Liver (tissue), 9 donors: ENCODE results near the gene ZP4. TPM values are rescaled to one million over a fixed set of nuclear protein-coding genes. Genes with fewer than 3 reads are reported as not detected.

Source experiments
- DNase-seq: peaks from one replicate; pipeline ENCODE4 v3.0.0-alpha.2; 2017; ENCODE audit warnings: low spot score
- H3K27ac ChIP-seq, 2 donors: one replicate each; pipeline ENCODE4 v1.7.0; 2013; ENCODE audit warnings: inconsistent platforms in 2 of 2, low read length in 2 of 2, control low read depth in 1 of 2, low read depth in 1 of 2, mild to moderate bottlenecking in 1 of 2
- H3K27me3 ChIP-seq, 4 donors: one replicate each; pipeline versions ENCODE4 v1.6.1 to v1.7.0; 2013; ENCODE audit warnings: low read length in 3 of 4, inconsistent platforms in 1 of 4, mild to moderate bottlenecking in 1 of 4, moderate library complexity in 1 of 4; ENCODE audit not compliant: control insufficient read depth in 4 of 4, insufficient read depth in 4 of 4
- H3K36me3 ChIP-seq, 4 donors: one replicate each; pipeline versions ENCODE4 v1.6.1 to v1.7.0; 2013; ENCODE audit warnings: low read length in 3 of 4, mild to moderate bottlenecking in 3 of 4, low read depth in 1 of 4, moderate library complexity in 1 of 4; ENCODE audit not compliant: control insufficient read depth in 4 of 4, insufficient read depth in 3 of 4
- H3K4me1 ChIP-seq, 4 donors: one replicate each; pipeline versions ENCODE4 v1.6.1 to v1.7.0; 2013; ENCODE audit warnings: low read length in 3 of 4, mild to moderate bottlenecking in 3 of 4, moderate library complexity in 1 of 4; ENCODE audit not compliant: control insufficient read depth in 4 of 4, insufficient read depth in 4 of 4
- H3K4me3 ChIP-seq, 3 donors: one replicate each; pipeline versions ENCODE4 v1.6.1 to v1.7.0; 2013; ENCODE audit warnings: low read length in 3 of 3, control low read depth in 1 of 3, low read depth in 1 of 3, mild to moderate bottlenecking in 1 of 3
- H3K9ac ChIP-seq, 2 donors: one replicate each; pipeline ENCODE4 v1.7.0; 2013; ENCODE audit warnings: low read length in 2 of 2, mild to moderate bottlenecking in 2 of 2, moderate library complexity in 2 of 2, control low read depth in 1 of 2, low read depth in 1 of 2
- H3K9me3 ChIP-seq, 4 donors: one replicate each; pipeline versions ENCODE4 v1.6.1 to v1.7.0; 2013; ENCODE audit warnings: low read length in 3 of 4; ENCODE audit not compliant: control insufficient read depth in 4 of 4
- EGR1 ChIP-seq, 2 donors: IDR thresholded peaks; 2 replicates each; pipeline ENCODE4 v1.6.1; 2016 to 2018; ENCODE audit warnings: antibody characterized with exemption in 2 of 2, low read depth in 2 of 2
- FOXA1 ChIP-seq: IDR thresholded peaks from 2 replicates; pipeline ENCODE4 v1.6.1; 2016; ENCODE audit warnings: antibody characterized with exemption
- FOXA2 ChIP-seq: IDR thresholded peaks from 2 replicates; pipeline ENCODE4 v1.6.1; 2016; ENCODE audit warnings: antibody characterized with exemption
- GABPA ChIP-seq, 2 donors: IDR thresholded peaks in 1 of 2; conservative IDR thresholded peaks in 1 of 2; 2 replicates each; pipeline ENCODE4 v1.6.1; 2016; ENCODE audit warnings: antibody characterized with exemption in 2 of 2, mild to moderate bottlenecking in 1 of 2, moderate library complexity in 1 of 2
- HNF4A ChIP-seq, 2 donors: conservative IDR thresholded peaks; 2 replicates each; pipeline ENCODE4 v1.6.1; 2016; ENCODE audit warnings: antibody characterized with exemption in 2 of 2, mild to moderate bottlenecking in 2 of 2
- HNF4G ChIP-seq: IDR thresholded peaks from 2 replicates; pipeline ENCODE4 v1.6.1; 2016; ENCODE audit warnings: antibody characterized with exemption
- JUND ChIP-seq, 2 donors: IDR thresholded peaks; 2 replicates each; pipeline ENCODE4 v1.6.1; 2016; ENCODE audit warnings: antibody characterized with exemption in 2 of 2
- NR2F2 ChIP-seq: IDR thresholded peaks from 2 replicates; pipeline ENCODE4 v1.6.1; 2016; ENCODE audit warnings: antibody characterized with exemption
- RAD21 ChIP-seq, 2 donors: IDR thresholded peaks; 2 replicates each; pipeline ENCODE4 v1.6.1; 2016; ENCODE audit warnings: antibody characterized with exemption in 2 of 2, mild to moderate bottlenecking in 2 of 2
- RXRA ChIP-seq, 2 donors: IDR thresholded peaks; 2 replicates each; pipeline ENCODE4 v1.6.1; 2017 to 2018; ENCODE audit warnings: antibody characterized with exemption in 2 of 2, mild to moderate bottlenecking in 1 of 2
- SP1 ChIP-seq: IDR thresholded peaks from 2 replicates; pipeline ENCODE4 v1.6.1; 2018; ENCODE audit warnings: antibody characterized with exemption, mild to moderate bottlenecking
- TAF1 ChIP-seq: conservative IDR thresholded peaks from 2 replicates; pipeline ENCODE4 v1.6.1; 2016; ENCODE audit warnings: antibody characterized with exemption, mild to moderate bottlenecking
- YY1 ChIP-seq: IDR thresholded peaks from 2 replicates; pipeline ENCODE4 v1.6.1; 2016; ENCODE audit warnings: antibody characterized with exemption, mild to moderate bottlenecking
- WGBS: extraction: QIAGEN DNeasy Blood & Tissue Kit; methylation state at CpG from one replicate; pipeline ENCODE4 v1.1.7; 2013; 5-methylcytosine and 5-hydroxymethylcytosine counted together
- polyA plus RNA-seq, 2 donors: library from polyadenylated mRNA; stranded (reverse) in 1 of 2; unstranded in 1 of 2; fragments of 200-250 nt in 1 of 2; fragments of >200 nt in 1 of 2; fragmentation: Nextera tagmentation in 1 of 2; extraction: Ambion mirVana in 1 of 2; gene quantifications; one replicate each; pipeline versions ENCODE4 v1.2.1 to v1.2.3, GENCODE V29; 2013 to 2015
- total RNA-seq, 2 donors: library from RNA; depleted of rRNA; stranded (reverse); fragments of >200 nt; gene quantifications; one replicate each; pipeline ENCODE4 v1.2.3, GENCODE V29; 2014
- TF ChIP-seq, protein P1 (sequence below): IDR thresholded peaks from 2 replicates; pipeline ENCODE4 v1.6.1; 2016; ENCODE audit warnings: antibody characterized with exemption, mild to moderate bottlenecking
- TF ChIP-seq, protein P2 (sequence below): IDR thresholded peaks from 2 replicates; pipeline ENCODE4 v1.6.1; 2016; ENCODE audit warnings: antibody characterized with exemption
- TF ChIP-seq, protein P3 (sequence below): IDR thresholded peaks from 2 replicates; pipeline ENCODE4 v1.6.1; 2016; ENCODE audit warnings: antibody characterized with exemption
- TF ChIP-seq, protein P4 (sequence below): IDR thresholded peaks from 2 replicates; pipeline ENCODE4 v1.6.1; 2016; ENCODE audit warnings: antibody characterized with exemption
- TF ChIP-seq, protein P5 (sequence below): fragments of 150-350 bp; IDR thresholded peaks from 2 replicates; pipeline ENCODE4 v1.5.1; 2017; ENCODE audit warnings: improper control_type of control experiment, low read depth, low read length; ENCODE audit not compliant: missing input control
- donor health status: healthy.
- donor health status: healthy.
- donor health status: healthy.
- donor health status: healthy.
- donor health status: healthy.

ZP4 gene
- total and polyA plus RNA-seq, 4 donors = not detected

DNA sequence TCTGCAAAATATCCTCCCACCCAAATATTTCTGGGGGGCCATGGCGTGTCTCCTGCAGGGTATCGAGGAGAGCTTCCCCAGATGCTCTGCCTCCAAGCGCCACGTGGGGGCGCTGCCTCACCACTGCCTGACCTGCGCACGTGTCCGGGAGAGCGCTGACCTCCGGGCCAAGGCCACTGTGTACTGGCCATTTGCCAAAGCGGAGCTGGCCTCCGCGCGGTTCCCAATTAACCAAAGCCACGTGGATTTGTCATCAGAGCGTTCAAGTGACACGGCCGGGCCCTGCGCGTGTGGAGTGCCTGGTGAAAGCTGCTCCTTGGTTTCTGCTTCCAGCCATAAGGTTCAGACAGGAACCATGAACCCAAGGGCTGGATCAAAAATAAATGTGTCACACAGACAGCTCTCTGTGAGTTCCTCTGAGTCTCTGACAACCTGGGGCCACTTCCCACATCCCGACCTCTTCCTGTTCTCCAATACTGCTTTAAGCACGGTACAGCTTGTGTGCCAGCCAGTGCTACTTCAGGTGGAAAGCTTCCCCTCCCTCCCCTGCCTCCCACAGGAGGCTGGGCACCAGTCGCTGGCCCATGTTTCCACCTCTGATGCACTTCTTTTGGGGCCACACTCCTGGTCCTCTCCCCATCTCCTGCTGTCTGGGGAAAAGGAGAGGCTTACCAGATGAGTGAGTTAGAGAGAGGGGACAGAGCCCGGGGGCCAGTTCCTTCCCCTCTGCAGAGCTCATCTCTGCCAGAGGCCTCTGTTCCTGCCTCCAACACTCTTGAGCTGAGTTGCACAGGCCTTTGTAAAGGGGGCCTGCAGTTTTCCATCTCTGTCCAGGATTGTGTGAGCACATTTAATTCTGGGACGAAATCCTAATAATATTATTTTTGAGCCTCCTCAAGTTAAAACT lies 26.1 kb downstream of the ZP4 start:
- Histone ChIP-seq H3K4me3 (peak overlapping the region in 2 of 3 donors; percentile 14 to 26), H3K27ac (peak overlapping the region in 1 of 2 donors; percentile 46)
- 15% methylated on average over 25 of the region's 25 CpGs for WGBS

More for the DNA sequence above, 26.1 kb downstream of the ZP4 start:
- H3K9me3 ChIP-seq = no peaks in the 10 kb centered on the region
- no peak overlapping the region for H3K9ac ChIP-seq
- H3K4me1 ChIP-seq = peaks cover 5 to 7% (median 5%) of the 10 kb centered on the region in 4 donors
- H3K27me3 ChIP-seq = no peaks in the 10 kb centered on the region
- peak in 1 of 2 donors; percentile 10 for TF ChIP-seq JUND (IDR thresholded peaks at IDR 0.05)
- TF ChIP-seq FOXA1 = peak; percentile 56
- peak; percentile 95 to 96 for TF ChIP-seq RAD21 (IDR thresholded peaks at IDR 0.05)
- peak in 1 of 2 donors; percentile 34 for TF ChIP-seq GABPA (IDR thresholded peaks at IDR 0.05 in 1 of 2, conservative IDR thresholded peaks at IDR 0.05 in 1 of 2)
- TF ChIP-seq, protein P1, sequence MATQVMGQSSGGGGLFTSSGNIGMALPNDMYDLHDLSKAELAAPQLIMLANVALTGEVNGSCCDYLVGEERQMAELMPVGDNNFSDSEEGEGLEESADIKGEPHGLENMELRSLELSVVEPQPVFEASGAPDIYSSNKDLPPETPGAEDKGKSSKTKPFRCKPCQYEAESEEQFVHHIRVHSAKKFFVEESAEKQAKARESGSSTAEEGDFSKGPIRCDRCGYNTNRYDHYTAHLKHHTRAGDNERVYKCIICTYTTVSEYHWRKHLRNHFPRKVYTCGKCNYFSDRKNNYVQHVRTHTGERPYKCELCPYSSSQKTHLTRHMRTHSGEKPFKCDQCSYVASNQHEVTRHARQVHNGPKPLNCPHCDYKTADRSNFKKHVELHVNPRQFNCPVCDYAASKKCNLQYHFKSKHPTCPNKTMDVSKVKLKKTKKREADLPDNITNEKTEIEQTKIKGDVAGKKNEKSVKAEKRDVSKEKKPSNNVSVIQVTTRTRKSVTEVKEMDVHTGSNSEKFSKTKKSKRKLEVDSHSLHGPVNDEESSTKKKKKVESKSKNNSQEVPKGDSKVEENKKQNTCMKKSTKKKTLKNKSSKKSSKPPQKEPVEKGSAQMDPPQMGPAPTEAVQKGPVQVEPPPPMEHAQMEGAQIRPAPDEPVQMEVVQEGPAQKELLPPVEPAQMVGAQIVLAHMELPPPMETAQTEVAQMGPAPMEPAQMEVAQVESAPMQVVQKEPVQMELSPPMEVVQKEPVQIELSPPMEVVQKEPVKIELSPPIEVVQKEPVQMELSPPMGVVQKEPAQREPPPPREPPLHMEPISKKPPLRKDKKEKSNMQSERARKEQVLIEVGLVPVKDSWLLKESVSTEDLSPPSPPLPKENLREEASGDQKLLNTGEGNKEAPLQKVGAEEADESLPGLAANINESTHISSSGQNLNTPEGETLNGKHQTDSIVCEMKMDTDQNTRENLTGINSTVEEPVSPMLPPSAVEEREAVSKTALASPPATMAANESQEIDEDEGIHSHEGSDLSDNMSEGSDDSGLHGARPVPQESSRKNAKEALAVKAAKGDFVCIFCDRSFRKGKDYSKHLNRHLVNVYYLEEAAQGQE = peak; percentile 50
- TF ChIP-seq, protein P2, sequence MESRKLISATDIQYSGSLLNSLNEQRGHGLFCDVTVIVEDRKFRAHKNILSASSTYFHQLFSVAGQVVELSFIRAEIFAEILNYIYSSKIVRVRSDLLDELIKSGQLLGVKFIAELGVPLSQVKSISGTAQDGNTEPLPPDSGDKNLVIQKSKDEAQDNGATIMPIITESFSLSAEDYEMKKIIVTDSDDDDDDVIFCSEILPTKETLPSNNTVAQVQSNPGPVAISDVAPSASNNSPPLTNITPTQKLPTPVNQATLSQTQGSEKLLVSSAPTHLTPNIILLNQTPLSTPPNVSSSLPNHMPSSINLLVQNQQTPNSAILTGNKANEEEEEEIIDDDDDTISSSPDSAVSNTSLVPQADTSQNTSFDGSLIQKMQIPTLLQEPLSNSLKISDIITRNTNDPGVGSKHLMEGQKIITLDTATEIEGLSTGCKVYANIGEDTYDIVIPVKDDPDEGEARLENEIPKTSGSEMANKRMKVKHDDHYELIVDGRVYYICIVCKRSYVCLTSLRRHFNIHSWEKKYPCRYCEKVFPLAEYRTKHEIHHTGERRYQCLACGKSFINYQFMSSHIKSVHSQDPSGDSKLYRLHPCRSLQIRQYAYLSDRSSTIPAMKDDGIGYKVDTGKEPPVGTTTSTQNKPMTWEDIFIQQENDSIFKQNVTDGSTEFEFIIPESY = peak; percentile 65
- no peak for TF ChIP-seq HNF4G
- peak; percentile 66 for TF ChIP-seq FOXA2
- TF ChIP-seq, protein P3, sequence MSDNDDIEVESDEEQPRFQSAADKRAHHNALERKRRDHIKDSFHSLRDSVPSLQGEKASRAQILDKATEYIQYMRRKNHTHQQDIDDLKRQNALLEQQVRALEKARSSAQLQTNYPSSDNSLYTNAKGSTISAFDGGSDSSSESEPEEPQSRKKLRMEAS = peak; percentile 100
- TF ChIP-seq TAF1 = no peak
- TF ChIP-seq SP1 = peak; percentile 58
- peak; percentile 59 for TF ChIP-seq YY1
- TF ChIP-seq NR2F2 = peak; percentile 94
- TF ChIP-seq HNF4A (conservative IDR thresholded peaks at IDR 0.05) = peak; percentile 74 to 81
- TF ChIP-seq EGR1 (IDR thresholded peaks at IDR 0.05; ENCODE audit: low read depth in 2 of 2) = no peak
- peak; percentile 100 for TF ChIP-seq RXRA (IDR thresholded peaks at IDR 0.05)
- TF ChIP-seq, protein P4, sequence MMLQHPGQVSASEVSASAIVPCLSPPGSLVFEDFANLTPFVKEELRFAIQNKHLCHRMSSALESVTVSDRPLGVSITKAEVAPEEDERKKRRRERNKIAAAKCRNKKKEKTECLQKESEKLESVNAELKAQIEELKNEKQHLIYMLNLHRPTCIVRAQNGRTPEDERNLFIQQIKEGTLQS = no peak
- TF ChIP-seq, protein P5, sequence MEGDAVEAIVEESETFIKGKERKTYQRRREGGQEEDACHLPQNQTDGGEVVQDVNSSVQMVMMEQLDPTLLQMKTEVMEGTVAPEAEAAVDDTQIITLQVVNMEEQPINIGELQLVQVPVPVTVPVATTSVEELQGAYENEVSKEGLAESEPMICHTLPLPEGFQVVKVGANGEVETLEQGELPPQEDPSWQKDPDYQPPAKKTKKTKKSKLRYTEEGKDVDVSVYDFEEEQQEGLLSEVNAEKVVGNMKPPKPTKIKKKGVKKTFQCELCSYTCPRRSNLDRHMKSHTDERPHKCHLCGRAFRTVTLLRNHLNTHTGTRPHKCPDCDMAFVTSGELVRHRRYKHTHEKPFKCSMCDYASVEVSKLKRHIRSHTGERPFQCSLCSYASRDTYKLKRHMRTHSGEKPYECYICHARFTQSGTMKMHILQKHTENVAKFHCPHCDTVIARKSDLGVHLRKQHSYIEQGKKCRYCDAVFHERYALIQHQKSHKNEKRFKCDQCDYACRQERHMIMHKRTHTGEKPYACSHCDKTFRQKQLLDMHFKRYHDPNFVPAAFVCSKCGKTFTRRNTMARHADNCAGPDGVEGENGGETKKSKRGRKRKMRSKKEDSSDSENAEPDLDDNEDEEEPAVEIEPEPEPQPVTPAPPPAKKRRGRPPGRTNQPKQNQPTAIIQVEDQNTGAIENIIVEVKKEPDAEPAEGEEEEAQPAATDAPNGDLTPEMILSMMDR = peak; percentile 94
- H3K36me3 ChIP-seq = no peaks in the 10 kb centered on the region
- peak; percentile 78 for DNase-seq
